ENCODE measurements around the gene GTF2A1L. TPM values are rescaled to one million over a fixed set of nuclear protein-coding genes. Genes with fewer than 3 reads are reported as not detected.

GTF2A1L gene
- total and polyA plus RNA-seq, 4 donors: 0.02 to 0.67 TPM; not detected in 2

DNA sequence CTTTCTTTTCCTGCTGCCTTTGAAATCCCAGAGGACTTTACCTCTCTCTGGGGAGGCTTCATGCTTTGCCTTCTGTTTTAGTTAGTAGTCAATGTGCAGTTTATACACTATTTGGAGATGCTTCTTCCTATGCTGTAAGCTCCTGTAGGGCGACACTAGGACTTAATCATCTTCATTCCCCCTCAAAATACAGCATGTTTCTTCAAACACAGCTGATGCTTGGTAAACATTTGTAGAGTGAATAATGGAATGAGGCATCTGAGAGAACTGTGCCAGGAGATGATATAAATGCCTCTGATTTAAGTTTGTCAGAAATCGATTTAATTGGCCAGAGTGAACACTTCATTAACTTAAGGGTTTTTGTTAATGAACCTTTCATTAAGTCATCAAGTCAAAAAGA, 94.5 kb downstream of the GTF2A1L start (continued):
- TF ChIP-seq, protein P1, sequence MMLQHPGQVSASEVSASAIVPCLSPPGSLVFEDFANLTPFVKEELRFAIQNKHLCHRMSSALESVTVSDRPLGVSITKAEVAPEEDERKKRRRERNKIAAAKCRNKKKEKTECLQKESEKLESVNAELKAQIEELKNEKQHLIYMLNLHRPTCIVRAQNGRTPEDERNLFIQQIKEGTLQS (IDR thresholded peaks at IDR 0.05): no peak
- TF ChIP-seq RXRA (IDR thresholded peaks at IDR 0.05) (no peak), RAD21 (IDR thresholded peaks at IDR 0.05) (no peak)

DNA sequence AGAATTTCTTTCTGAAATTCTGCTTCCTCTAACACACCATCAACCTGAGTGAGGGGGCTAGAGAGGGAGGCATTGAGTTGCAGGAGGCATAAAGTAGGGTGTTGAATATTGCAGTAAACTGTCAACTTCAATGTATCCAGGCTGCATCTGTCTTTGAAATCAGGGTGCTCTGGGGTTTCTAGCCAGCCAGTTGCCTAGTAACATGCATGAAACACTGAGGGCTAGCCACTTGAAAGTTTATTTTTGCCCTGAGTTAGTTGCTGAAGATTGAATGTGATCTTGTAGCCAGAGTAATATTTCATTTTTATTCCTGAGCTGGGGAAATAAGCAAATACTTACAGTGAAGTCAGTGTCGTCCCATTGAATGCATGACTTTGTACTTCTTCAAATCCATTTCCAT, 96.0 kb downstream of the GTF2A1L start:
- no peaks in the 10 kb centered on the region for H3K27me3 ChIP-seq (ENCODE audit: control insufficient read depth in 4 of 4, insufficient read depth in 4 of 4, low read length in 3 of 4)
- no peak overlapping the region for H3K9ac ChIP-seq (ENCODE audit: low read depth in 1 of 2, low read length in 2 of 2)
- H3K9me3 ChIP-seq (ENCODE audit: control insufficient read depth in 4 of 4, low read length in 3 of 4): no peaks in the 10 kb centered on the region
- no peak overlapping the region for H3K27ac ChIP-seq (ENCODE audit: low read depth in 1 of 2, low read length in 2 of 2)
- no peaks in the 10 kb centered on the region for H3K4me1 ChIP-seq (ENCODE audit: control insufficient read depth in 4 of 4, insufficient read depth in 4 of 4, low read length in 3 of 4)
- no peaks in the 10 kb centered on the region for H3K36me3 ChIP-seq (ENCODE audit: control insufficient read depth in 4 of 4, insufficient read depth in 3 of 4, low read depth in 1 of 4, low read length in 3 of 4)
- H3K4me3 ChIP-seq (ENCODE audit: low read depth in 1 of 3, low read length in 3 of 3): no peak overlapping the region
- 84% methylated on average over 1 of the region's 1 CpG for WGBS
- TF ChIP-seq GABPA (IDR thresholded peaks at IDR 0.05 in 1 of 2, conservative IDR thresholded peaks at IDR 0.05 in 1 of 2): no peak
- TF ChIP-seq FOXA1 (IDR thresholded peaks at IDR 0.05): no peak
- TF ChIP-seq JUND (IDR thresholded peaks at IDR 0.05): no peak
- TF ChIP-seq SP1 (IDR thresholded peaks at IDR 0.05): no peak
- TF ChIP-seq HNF4G (IDR thresholded peaks at IDR 0.05): no peak
- no peak for TF ChIP-seq FOXA2 (IDR thresholded peaks at IDR 0.05)
- no peak for TF ChIP-seq EGR1 (IDR thresholded peaks at IDR 0.05; ENCODE audit: low read depth in 2 of 2)
- no peak for TF ChIP-seq HNF4A (conservative IDR thresholded peaks at IDR 0.05)
- TF ChIP-seq NR2F2 (IDR thresholded peaks at IDR 0.05): no peak
- TF ChIP-seq, protein P2, sequence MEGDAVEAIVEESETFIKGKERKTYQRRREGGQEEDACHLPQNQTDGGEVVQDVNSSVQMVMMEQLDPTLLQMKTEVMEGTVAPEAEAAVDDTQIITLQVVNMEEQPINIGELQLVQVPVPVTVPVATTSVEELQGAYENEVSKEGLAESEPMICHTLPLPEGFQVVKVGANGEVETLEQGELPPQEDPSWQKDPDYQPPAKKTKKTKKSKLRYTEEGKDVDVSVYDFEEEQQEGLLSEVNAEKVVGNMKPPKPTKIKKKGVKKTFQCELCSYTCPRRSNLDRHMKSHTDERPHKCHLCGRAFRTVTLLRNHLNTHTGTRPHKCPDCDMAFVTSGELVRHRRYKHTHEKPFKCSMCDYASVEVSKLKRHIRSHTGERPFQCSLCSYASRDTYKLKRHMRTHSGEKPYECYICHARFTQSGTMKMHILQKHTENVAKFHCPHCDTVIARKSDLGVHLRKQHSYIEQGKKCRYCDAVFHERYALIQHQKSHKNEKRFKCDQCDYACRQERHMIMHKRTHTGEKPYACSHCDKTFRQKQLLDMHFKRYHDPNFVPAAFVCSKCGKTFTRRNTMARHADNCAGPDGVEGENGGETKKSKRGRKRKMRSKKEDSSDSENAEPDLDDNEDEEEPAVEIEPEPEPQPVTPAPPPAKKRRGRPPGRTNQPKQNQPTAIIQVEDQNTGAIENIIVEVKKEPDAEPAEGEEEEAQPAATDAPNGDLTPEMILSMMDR (IDR thresholded peaks at IDR 0.05; ENCODE audit: low read depth, low read length, missing input control): no peak
- TF ChIP-seq, protein P3, sequence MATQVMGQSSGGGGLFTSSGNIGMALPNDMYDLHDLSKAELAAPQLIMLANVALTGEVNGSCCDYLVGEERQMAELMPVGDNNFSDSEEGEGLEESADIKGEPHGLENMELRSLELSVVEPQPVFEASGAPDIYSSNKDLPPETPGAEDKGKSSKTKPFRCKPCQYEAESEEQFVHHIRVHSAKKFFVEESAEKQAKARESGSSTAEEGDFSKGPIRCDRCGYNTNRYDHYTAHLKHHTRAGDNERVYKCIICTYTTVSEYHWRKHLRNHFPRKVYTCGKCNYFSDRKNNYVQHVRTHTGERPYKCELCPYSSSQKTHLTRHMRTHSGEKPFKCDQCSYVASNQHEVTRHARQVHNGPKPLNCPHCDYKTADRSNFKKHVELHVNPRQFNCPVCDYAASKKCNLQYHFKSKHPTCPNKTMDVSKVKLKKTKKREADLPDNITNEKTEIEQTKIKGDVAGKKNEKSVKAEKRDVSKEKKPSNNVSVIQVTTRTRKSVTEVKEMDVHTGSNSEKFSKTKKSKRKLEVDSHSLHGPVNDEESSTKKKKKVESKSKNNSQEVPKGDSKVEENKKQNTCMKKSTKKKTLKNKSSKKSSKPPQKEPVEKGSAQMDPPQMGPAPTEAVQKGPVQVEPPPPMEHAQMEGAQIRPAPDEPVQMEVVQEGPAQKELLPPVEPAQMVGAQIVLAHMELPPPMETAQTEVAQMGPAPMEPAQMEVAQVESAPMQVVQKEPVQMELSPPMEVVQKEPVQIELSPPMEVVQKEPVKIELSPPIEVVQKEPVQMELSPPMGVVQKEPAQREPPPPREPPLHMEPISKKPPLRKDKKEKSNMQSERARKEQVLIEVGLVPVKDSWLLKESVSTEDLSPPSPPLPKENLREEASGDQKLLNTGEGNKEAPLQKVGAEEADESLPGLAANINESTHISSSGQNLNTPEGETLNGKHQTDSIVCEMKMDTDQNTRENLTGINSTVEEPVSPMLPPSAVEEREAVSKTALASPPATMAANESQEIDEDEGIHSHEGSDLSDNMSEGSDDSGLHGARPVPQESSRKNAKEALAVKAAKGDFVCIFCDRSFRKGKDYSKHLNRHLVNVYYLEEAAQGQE (IDR thresholded peaks at IDR 0.05): no peak
- TF ChIP-seq TAF1 (conservative IDR thresholded peaks at IDR 0.05): no peak
- TF ChIP-seq, protein P4, sequence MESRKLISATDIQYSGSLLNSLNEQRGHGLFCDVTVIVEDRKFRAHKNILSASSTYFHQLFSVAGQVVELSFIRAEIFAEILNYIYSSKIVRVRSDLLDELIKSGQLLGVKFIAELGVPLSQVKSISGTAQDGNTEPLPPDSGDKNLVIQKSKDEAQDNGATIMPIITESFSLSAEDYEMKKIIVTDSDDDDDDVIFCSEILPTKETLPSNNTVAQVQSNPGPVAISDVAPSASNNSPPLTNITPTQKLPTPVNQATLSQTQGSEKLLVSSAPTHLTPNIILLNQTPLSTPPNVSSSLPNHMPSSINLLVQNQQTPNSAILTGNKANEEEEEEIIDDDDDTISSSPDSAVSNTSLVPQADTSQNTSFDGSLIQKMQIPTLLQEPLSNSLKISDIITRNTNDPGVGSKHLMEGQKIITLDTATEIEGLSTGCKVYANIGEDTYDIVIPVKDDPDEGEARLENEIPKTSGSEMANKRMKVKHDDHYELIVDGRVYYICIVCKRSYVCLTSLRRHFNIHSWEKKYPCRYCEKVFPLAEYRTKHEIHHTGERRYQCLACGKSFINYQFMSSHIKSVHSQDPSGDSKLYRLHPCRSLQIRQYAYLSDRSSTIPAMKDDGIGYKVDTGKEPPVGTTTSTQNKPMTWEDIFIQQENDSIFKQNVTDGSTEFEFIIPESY (IDR thresholded peaks at IDR 0.05): no peak
- no peak for TF ChIP-seq YY1 (IDR thresholded peaks at IDR 0.05)
- no peak for DNase-seq (ENCODE audit: low spot score)
